H7 (cell line): ENCODE data around the gene VSX1. TPM values are rescaled to one million over a fixed set of nuclear protein-coding genes. Genes with fewer than 3 reads are reported as not detected.
A peak's percentile ranks its signal among the peaks of the same experiment; 100 is the strongest.

Experiments
- DNase-seq: peaks from one replicate; pipeline ENCODE4 v3.0.0; 2012
- H3K27me3 ChIP-seq: 2 replicates; pipeline ENCODE4 v1.6.0; 2011; ENCODE audit warnings: mild to moderate bottlenecking, low read length; ENCODE audit not compliant: control insufficient read depth, insufficient read depth
- H3K36me3 ChIP-seq: replicated peaks from 2 replicates; pipeline ENCODE4 v1.5.1; 2011; ENCODE audit warnings: low read length; ENCODE audit not compliant: control insufficient read depth, insufficient read depth
- H3K4me3 ChIP-seq: 2 replicates; pipeline ENCODE4 v1.5.1; 2011; ENCODE audit warnings: low read depth, mild to moderate bottlenecking, control low read depth, low read length, moderate library complexity; ENCODE audit not compliant: insufficient read depth
- total RNA-seq: library from RNA; depleted of rRNA; stranded (reverse); fragments of >200 nt; shearing (Covaris generic); gene quantifications from 2 replicates; pipeline ENCODE4 v1.2.3, GENCODE V29; 2014

Gene VSX1
- total RNA-seq, 1 experiment from 2014 or later: not detected

DNA sequence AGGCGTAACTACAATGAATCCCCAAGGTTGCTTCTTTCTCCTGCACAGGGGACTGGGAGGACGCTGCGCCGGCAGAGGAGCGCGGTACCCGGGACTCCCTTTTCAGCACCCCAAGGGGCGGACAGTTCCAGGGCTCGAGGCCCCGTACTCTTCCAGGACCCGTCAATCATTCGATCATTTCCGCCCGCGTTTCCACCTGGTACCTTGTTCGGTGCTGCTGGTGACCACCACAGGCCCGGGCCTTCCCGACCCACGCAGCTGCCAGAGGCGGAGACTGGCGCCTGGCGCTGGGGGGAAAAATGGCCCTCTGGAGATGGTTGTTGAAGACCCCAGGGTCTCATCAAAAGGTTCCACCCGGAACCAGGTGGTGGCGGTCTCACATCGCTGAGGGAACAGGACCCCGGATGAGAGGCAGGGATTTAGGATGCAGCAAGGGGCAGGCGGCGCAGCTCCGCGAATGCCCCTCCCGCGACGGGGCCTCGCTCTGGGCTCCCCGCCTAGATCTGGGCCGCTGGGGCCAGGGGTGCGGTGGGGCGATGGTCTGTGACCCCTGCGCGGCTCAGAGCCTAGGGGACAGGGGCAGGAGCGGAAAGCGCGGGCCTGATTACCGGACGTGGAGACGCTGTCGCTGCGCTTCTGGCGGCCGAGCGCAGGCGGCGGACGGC, 744 bp downstream of the VSX1 start:
- no peaks in the 10 kb centered on the region for H3K36me3 ChIP-seq
- H3K4me3 ChIP-seq: peak overlapping the region; percentile 39
- peaks cover 86% of the 10 kb centered on the region for H3K27me3 ChIP-seq
- DNase-seq: peak; percentile 94

DNA sequence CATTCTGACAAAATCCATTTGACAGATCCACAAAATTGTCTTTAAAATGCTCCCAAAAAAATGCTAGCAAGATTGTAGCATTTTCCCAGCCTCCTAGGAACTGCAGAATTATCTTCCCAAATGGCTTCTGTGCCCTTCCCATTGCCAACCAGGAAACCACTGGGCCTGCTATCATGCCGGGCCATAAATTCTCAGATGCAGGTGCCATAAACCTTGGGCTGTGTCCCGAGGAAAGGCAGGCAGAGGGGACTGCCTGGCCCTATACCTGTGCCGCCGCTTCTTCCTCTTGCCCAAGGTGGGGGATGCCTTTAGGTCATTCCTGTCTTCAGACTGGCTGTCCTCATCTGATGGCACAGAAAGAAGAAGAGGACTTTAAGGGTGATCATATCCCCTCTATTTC, 2.8 kb downstream of the VSX1 start:
- Histone ChIP-seq H3K4me3 (no peak overlapping the region), H3K36me3 (no peaks in the 10 kb centered on the region), H3K27me3 (peaks cover 66% of the 10 kb centered on the region)

DNA sequence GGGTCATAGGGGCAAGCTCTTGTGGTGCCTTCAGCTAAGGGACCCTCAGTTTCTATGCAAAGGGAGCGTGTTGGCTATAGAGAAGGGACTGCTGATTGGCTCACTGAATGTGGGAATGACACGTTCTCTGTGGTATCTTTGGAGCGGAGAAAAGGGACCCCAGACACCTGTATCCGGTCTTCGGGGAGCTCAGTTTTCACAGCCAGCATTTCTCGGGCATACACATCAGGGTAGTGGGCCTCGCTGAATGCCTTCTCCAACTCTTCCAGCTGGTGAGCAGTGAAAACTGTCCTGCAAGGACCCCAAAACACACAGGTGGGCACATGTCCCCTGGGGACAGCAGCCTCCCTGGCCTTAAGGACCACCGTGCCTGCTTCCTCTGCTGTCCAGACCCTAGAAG, 3.3 kb downstream of the VSX1 start:
- no peak for DNase-seq
- Histone ChIP-seq H3K27me3 (peaks cover 61% of the 10 kb centered on the region), H3K4me3 (no peak overlapping the region), H3K36me3 (no peaks in the 10 kb centered on the region)

More for the DNA sequence above, 2.8 kb downstream of the VSX1 start:
- no peak for DNase-seq

DNA sequence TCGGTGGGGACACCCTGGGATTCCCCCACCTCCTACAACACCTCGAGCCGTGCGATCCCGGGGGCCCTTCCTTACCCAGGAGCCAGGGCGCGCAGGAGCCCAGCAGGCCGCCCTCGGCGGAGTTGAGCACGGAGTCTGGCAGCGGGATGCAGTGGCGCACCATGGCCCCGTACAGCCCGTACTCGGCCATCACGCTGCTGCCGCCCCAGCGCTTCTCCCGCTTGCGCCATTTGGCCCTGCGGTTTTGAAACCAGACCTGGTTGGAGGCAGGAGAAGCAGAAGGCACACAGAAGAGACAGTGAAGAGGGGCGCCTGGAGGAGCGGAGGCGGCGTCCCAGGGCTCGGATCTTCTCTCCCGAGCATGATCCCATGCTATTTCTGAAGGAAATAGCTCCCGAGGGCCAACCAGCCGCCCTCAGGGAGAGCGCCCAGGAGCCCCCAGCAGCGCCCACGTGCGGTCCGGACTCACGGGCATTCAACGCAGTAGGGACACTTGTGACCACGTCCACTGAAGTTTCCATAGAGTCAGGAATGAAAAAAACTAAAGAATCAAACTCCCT, 4.3 kb downstream of the VSX1 start:
- Histone ChIP-seq H3K4me3 (peak overlapping the region; percentile 12; the same call in 1 of the 2 replicates), H3K36me3 (no peaks in the 10 kb centered on the region), H3K27me3 (peaks cover 51% of the 10 kb centered on the region)
- no peak for DNase-seq

DNA sequence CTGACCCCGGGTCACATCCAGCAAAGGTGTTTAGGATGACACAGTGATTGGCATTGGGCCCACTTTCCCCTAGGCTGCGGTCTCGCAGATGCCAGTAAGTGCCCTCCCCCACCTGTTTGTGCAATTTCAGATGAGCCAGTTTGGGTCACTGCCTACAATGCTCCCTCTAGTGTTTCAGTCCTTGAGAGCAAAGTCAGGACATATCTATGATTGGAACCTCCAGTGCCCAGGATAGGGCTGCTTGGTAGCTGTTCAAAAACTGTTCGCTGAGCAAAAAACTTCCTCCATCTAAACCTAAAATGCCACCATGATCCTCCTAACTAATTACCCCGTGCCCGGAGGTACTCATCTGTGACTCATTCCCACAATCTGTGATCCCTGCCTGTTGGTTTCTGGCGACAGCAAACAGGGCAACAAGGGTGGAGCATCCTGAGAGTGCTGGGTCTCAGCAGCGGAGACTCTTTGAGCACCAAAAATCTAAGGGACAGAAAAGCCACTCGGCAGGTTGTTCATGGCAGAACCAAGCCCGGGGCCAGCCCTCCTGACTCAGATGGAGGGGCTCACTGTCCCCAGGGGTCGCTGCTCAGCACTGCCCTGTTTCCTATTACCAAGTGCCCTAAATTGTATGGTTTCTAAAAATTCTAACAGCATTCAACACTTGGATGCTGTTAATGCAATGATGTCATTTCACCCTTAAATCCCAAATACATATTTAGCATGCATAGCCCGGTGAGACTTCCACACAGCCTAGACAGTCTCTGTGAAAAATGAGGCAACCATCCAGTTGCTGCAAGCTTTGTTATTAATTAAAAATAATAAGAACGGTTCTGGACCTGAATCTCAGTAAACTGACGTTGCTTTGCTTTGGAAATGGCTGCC, 5.0 kb downstream of the VSX1 start:
- no peak overlapping the region; the same call in 1 of the 2 replicates for H3K4me3 ChIP-seq
- H3K27me3 ChIP-seq: peaks cover 44% of the 10 kb centered on the region
- H3K36me3 ChIP-seq: no peaks in the 10 kb centered on the region
- peak; percentile 66 for DNase-seq

DNA sequence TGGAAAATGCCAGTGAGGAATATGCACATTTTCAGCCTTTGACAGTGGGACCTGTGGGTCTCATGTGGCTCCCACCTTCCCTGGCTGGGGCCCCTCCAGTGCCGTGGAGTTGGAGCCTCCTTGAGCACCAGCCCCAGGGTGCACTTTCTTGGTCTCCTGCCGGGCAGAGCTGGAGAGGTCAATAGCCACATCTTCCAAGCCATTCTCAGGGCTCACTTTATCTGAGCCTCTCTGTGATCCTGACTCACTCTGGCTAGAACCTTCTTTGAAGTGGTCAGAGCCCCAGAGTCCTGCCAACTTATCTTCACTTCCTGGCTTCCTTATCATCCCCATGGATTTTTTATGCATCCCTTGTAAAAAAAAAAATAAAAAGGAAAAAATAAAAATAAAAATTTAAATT, 5.7 kb downstream of the VSX1 start:
- no peak overlapping the region for H3K4me3 ChIP-seq
- no peaks in the 10 kb centered on the region for H3K36me3 ChIP-seq
- DNase-seq: no peak
- H3K27me3 ChIP-seq: peaks cover 36% of the 10 kb centered on the region

DNA sequence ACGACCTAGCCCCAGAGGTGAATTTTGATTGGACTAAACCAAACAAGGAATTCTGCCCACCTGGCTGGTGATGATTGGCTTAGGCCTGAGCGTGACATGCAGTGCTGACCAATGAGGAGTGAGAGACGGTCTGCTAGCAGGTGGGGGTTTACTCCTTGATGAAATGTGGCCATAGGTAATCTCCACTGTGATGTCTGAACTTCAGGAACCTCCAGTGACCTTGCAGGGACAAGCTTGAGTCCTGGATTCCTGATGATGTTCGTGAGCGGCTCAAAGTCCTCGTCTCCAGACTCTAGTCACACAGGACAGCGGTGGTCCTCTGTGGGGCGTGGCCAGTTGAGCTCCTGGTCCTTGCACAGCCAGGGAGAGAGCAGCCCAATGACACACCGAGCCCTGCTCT, 8.4 kb downstream of the VSX1 start:
- Histone ChIP-seq H3K27me3 (peaks cover 10% of the 10 kb centered on the region), H3K4me3 (no peak overlapping the region), H3K36me3 (no peaks in the 10 kb centered on the region)
- DNase-seq: no peak

DNA sequence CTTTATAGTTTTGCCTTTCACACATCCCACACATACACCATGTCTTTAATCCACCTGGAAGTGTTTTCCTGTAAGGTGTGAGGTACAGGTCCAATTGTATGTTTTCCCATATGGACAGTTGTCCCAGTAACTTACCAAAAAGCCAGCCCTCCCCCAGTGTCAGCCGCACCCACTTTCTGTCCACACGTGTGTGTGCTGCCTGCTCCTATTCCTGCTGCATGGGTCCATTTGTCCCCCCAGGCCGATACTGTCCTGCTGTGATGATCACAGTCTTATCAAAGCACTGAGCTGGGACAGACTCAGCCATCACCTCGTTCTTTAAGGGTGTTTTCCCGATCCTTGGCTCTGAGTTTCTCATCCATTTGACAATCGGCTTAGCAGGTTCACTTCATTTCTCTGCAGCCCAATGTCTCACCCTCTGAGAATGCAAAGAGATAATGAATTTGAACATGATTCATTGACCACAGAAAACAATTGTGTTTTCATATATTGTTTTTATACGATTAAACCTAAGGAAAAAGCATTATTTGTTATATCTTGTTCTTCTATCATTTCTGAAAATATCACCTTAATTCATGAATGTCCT, 9.6 kb downstream of the VSX1 start:
- DNase-seq: no peak
- Histone ChIP-seq H3K36me3 (no peaks in the 10 kb centered on the region), H3K27me3 (peaks cover 3% of the 10 kb centered on the region), H3K4me3 (no peak overlapping the region)

DNA sequence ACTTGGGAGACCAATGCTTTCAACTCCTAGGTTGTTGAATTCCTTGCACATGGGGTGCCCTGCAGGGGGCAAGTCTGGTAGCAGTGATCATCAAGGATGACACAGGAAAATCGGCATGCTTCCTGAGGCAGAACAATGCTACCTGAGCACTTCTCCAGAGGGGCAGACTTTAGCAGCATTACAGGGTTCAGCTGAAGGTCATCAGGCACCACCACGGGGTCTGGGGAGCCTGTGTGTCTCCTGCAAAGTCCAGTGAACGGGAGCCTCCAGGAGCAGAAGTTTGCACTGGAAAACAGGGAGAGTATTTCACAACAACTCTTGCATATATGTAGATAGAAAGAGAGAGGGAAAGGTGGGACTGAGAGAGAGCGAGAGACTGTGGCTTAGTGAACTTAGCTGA, 10.2 kb downstream of the VSX1 start:
- Histone ChIP-seq H3K27me3 (no peaks in the 10 kb centered on the region; the same call in 1 of the 2 replicates), H3K36me3 (no peaks in the 10 kb centered on the region), H3K4me3 (no peak overlapping the region)
- DNase-seq: peak; percentile 61

DNA sequence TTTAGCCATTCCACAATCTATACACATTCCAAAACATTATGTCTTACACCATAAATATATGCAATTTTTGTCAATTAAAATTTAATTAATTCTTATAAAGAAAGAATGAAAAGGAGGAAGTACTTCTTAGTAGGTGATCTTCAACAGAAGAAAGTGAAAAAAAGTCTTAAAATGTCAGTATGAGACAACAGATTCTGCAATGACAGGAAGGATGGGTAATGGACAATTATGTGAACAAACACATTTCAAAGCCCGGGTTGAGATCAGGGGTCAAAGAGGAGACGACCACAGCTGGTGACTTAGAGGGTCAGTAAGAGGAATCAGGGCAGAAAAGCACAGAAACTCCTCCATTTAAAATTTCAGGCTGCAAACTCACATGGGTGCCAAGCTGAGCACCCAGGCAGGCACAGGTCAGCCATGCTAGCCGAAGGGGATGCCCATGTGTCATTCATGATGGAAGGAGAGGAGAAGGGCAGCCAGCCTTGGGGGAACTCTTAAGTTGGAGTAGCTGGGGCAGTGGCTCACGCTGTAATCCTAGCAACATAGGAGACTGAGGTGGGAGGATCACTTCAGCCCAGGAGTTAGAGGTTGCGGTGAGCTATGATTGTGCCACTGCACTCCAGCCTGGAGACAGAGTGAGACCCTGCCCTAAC, 11.0 kb downstream of the VSX1 start:
- H3K27me3 ChIP-seq: no peaks in the 10 kb centered on the region; the same call in 1 of the 2 replicates
- no peak for DNase-seq
- H3K4me3 ChIP-seq: no peak overlapping the region
- no peaks in the 10 kb centered on the region for H3K36me3 ChIP-seq

DNA sequence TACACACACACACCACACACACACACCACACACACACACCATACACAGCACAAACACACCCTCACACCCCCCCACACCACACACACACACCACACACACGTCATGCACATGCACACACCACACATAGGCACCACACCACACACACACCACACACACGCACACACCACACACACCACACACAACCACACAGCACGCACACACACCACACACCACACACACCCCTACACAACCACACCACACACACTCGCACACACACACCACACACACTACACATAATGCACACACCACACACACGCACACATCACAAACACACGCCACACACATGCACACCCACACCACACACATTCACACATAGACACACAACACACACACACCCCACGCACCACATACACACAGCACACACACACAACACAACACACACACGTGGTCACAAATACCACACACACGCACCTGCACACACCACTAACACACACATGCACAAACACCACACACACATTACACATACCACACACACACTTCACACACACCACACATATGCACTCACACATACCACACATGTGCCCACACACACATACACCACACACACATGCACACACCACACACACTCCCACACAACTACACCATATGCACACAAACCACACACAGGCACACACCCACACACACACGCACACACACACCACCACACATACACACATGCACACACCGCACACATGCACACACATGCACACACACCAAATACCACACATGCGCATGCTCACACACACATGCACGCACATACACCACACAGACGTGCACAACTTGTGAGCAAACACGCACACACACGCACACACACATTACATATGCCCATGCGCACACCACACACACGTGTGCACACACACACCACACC, 14.6 kb downstream of the VSX1 start:
- Histone ChIP-seq H3K4me3 (no peak overlapping the region), H3K27me3 (peaks cover 8% of the 10 kb centered on the region; the same call in 1 of the 2 replicates), H3K36me3 (no peaks in the 10 kb centered on the region)
- DNase-seq: no peak

DNA sequence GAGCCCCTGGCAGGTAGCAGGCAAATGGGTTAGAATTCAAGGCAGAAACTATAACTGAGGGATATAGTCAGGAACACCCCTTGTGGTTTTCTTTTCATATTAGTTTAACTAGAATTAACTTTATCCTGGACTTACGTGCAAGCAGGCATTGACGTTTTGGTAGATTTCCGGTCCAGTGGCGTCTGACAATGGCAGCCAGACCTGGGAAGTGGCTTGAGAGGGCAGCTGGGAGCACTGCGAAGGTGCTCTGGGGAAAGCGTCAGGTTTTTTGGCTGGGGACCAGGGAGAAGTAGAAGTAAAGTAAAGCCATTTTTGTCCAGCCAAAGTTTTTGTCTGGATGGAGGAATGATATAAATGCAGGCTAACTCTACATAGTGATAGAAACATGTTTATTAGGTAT, 15.6 kb downstream of the VSX1 start:
- Histone ChIP-seq H3K36me3 (no peaks in the 10 kb centered on the region), H3K4me3 (no peak overlapping the region), H3K27me3 (peaks cover 17% of the 10 kb centered on the region)
- no peak for DNase-seq

DNA sequence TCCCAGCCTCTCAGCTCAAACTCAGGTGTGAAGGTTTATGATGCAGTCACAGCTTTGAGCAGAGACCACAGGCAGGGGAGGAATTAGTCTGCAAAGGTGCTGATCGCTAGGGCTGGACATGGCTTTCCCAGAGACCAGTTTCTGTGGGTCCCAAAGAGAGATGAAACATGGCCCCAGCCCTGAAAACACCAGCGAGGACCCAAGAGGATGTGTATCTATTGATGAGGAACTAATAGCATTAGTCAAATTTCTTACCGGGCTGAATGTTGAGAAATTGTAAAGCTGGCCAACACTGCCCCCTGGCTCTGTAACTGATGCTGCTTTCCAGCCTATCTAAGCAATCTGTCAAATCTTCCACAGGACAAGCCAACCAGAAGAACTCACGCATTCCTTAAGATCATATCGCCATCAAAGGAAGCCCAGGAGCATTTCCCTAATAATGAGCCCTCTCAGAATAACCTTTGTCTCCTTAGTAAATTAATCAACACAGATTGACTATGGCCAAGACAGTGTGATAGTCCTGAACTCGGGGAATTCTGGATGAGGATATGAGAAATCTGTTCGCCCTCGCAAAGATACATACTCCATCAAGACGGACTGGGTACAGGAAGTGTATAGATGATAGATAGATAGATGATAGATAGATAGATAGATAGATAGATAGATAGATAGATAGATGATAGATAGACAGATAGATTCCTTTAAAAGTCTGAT, 16.2 kb downstream of the VSX1 start:
- DNase-seq: peak; percentile 75
- peaks cover 21% of the 10 kb centered on the region for H3K27me3 ChIP-seq
- no peak overlapping the region for H3K4me3 ChIP-seq
- no peaks in the 10 kb centered on the region for H3K36me3 ChIP-seq
